ENCODE results near the gene TNS3.

TNS3 gene

DNA sequence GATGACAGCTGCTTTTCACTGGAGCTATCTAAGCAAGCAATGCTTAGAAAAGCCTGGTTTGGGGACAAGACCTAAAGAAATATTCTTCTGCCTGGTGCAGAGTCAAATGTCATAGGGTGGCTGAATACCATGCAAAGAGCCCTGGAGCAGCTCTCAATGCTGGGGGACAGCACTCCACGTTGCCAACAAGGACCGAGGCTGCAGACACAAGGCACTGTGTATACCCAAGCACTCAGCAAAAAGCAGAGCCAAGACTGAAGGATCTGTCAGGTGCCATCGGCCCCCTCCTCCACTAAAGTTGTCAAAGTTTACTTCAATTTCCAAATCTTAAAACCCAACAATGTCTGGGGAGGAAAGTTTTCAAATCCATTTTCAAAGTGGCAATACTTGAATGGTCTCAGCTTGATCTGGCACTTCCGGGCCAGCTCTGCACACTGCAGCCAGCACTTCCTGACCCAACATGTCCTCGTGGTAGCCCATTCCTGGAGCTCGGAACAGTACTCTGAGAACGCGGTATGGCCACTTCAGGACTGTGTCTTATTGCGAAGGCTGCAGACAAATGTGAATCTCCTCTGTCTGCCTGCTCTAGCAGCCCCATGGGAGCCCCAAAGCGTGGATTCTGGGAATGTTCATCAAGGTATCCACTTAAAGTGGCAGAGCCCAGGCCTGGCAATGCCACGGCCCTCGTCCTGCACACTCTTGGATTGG lies 191.8 kb downstream of the TNS3 start:
- no peak for TF ChIP-seq CTCF (IDR thresholded peaks at IDR 0.05; ENCODE audit: low read depth, low read length)
- no peak for DNase-seq (ENCODE audit: extremely low read depth, low read depth)

GRCh38 chr7:47389171-47389922 lies 192.6 kb downstream of the TNS3 start:
- no peak for TF ChIP-seq CTCF (IDR thresholded peaks at IDR 0.05; ENCODE audit: low read depth, low read length)
- DNase-seq (ENCODE audit: extremely low read depth, low read depth), result no peak

- no peak for DNase-seq (ENCODE audit: extremely low read depth, low read depth)
- no peak for TF ChIP-seq CTCF (IDR thresholded peaks at IDR 0.05; ENCODE audit: low read depth, low read length)
These were observed 194.4 kb downstream of the TNS3 start for GRCh38 chr7:47387506-47387905.

- no peak for DNase-seq (ENCODE audit: extremely low read depth, low read depth)
- TF ChIP-seq CTCF (IDR thresholded peaks at IDR 0.05; ENCODE audit: low read depth, low read length), result no peak
These were observed 195.6 kb downstream of the TNS3 start for GRCh38 chr7:47386273-47386835.

DNA sequence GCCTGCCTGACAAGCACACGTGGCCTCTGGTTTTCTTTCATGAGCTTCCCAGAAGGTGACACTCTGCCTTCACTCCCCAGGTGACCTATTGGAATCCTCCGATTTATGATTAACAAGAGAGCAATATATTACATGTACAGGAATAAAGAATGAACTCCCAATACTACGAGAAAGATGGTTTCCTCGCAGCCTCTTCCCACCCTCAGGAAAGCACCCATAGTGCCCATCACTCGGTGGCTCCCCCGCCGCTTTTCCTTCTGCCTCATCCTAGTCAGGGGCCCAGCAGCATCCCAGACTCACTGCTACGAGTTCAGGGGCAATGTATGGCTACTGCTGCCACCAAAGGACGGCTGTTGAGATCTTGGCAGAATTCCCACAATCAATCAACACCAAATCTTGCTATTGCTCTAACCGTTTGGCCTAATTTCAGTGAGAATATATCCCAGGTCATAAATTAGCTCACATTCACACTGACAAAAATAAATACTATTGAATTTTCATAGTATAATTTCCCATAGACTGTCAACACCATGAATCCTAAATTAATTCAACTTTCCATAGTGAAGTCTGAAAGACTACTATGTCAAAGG lies 196.3 kb downstream of the TNS3 start:
- TF ChIP-seq CTCF (IDR thresholded peaks at IDR 0.05; ENCODE audit: low read depth, low read length), result no peak
- DNase-seq (ENCODE audit: extremely low read depth, low read depth), result no peak

- no peak for TF ChIP-seq CTCF (IDR thresholded peaks at IDR 0.05; ENCODE audit: low read depth, low read length)
- no peak for DNase-seq (ENCODE audit: extremely low read depth, low read depth)
These were observed 197.0 kb downstream of the TNS3 start for GRCh38 chr7:47384755-47385535.

Data from AG09319 (cell line).